ENCODE data around the gene FAM174C. TPM values are rescaled to one million over a fixed set of nuclear protein-coding genes. Genes with fewer than 3 reads are reported as not detected.

FAM174C gene
- total RNA-seq, 1 donor from 2014 or later: 123 TPM

- TF ChIP-seq CTCF (conservative IDR thresholded peaks at IDR 0.05; ENCODE audit: low read depth, low read length): no peak
- no peak for DNase-seq (ENCODE audit: low read depth)
- no peak overlapping the region for H3K4me3 ChIP-seq (ENCODE audit: low read depth, low read length)
Observed at GRCh38 chr19:1307320-1307719, 32.0 kb downstream of the FAM174C start.

- DNase-seq (ENCODE audit: low read depth): no peak
- TF ChIP-seq CTCF (conservative IDR thresholded peaks at IDR 0.05; ENCODE audit: low read depth, low read length): no peak
- no peak overlapping the region for H3K4me3 ChIP-seq (ENCODE audit: low read depth, low read length)
Observed at GRCh38 chr19:1307755-1308303, 32.5 kb downstream of the FAM174C start.

GRCh38 chr19:1308718-1309117 lies 33.4 kb downstream of the FAM174C start:
- no peak for TF ChIP-seq CTCF (conservative IDR thresholded peaks at IDR 0.05; ENCODE audit: low read depth, low read length)
- no peak for DNase-seq (ENCODE audit: low read depth)
- H3K4me3 ChIP-seq (ENCODE audit: low read depth, low read length): no peak overlapping the region

- H3K4me3 ChIP-seq (ENCODE audit: low read depth, low read length): no peak overlapping the region
- DNase-seq (ENCODE audit: low read depth): no peak
- no peak for TF ChIP-seq CTCF (conservative IDR thresholded peaks at IDR 0.05; ENCODE audit: low read depth, low read length)
Observed at GRCh38 chr19:1309977-1310852, 34.9 kb downstream of the FAM174C start.

GRCh38 chr19:1310853-1311180 lies 35.5 kb downstream of the FAM174C start:
- no peak for TF ChIP-seq CTCF (conservative IDR thresholded peaks at IDR 0.05; ENCODE audit: low read depth, low read length)
- DNase-seq (ENCODE audit: low read depth): no peak
- H3K4me3 ChIP-seq (ENCODE audit: low read depth, low read length): no peak overlapping the region

- DNase-seq (ENCODE audit: low read depth): no peak
- H3K4me3 ChIP-seq (ENCODE audit: low read depth, low read length): no peak overlapping the region
- TF ChIP-seq CTCF (conservative IDR thresholded peaks at IDR 0.05; ENCODE audit: low read depth, low read length): no peak
Observed at GRCh38 chr19:1311543-1312091, 36.3 kb downstream of the FAM174C start.

Data from epithelial cell of proximal tubule (primary cell).